HAP-1 (cell line): ENCODE measurements around the gene TRIM52.
A peak's percentile ranks its signal among the peaks of the same experiment; 100 is the strongest.
"Not testable (repeated sequence)": the region's sequence is repeated elsewhere in the genome, so short reads cannot be mapped to it uniquely, and the experiment has no call there.

Source experiments
- DNase-seq, 2 experiments: peaks; one replicate each; pipeline ENCODE4 v3.0.0-alpha.2; 2016 to 2020; ENCODE audit warnings: low spot score in 2 of 2
- H3K27me3 ChIP-seq: fragments of 250-450 bp; sonication (Bioruptor Pico); 2 replicates; pipeline ENCODE4 v1.5.1; 2020; ENCODE audit warnings: low read depth, mild to moderate bottlenecking, moderate library complexity
- H3K36me3 ChIP-seq: fragments of 250-450 bp; sonication (Bioruptor Pico); replicated peaks from 2 replicates; pipeline ENCODE4 v1.5.1; 2020; ENCODE audit warnings: mild to moderate bottlenecking
- H3K4me1 ChIP-seq: fragments of 250-450 bp; sonication (Bioruptor Pico); 2 replicates; pipeline ENCODE4 v1.5.1; 2020; ENCODE audit warnings: mild to moderate bottlenecking
- H3K4me3 ChIP-seq: fragments of 250-450 bp; sonication (Bioruptor Pico); 2 replicates; pipeline ENCODE4 v1.5.1; 2020; ENCODE audit warnings: mild to moderate bottlenecking, moderate library complexity
- H3K9me3 ChIP-seq: fragments of 250-450 bp; sonication (Bioruptor Pico); 2 replicates; pipeline ENCODE4 v1.5.1; 2020; ENCODE audit warnings: mild to moderate bottlenecking, moderate library complexity
- in situ Hi-C: fragments of 300-500 bp; cut with MboI; formaldehyde crosslinking; loops from 3 replicates; pipeline ENCODE4 v1.14.3; 2020; ENCODE audit warnings: low sequenced_read_pairs, inconsistent platforms, mixed read lengths

TRIM52 gene

DNA sequence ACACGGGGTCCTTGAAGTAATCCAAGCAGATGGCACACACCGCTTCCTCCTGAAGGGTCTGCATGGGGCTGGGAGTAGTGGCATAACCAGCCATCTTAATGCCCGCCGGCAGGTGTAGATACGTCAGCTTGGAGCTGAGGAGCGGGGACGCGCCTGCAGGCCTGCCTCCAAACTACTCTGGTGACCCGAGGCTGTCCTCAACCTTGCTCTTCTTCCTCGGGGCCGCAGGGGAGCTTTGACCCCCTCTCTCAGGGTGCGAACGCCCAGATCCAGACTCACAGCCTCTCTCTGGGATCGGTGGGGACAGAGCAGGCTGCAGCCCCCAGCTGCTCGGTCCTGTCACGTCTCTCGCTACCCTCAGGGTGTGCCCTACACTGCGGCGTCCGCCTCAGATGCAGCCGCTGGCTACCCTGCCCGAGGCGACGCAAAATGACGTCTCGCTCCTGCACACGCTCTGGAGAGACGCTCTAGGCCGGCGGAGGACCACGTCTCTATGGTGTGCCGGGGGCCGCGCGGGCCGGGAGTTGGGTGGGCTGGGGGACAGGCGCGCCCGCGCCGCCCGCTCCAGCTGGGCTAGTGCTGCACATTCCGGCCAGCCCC is at the start of gene TRIM52:
TSS of gene TRIM52 (minus strand) at position 424 of the 600 bp plus-strand sequence. CDS start at position 94, 330 bp downstream.
- H3K36me3 ChIP-seq, result peaks cover 23% of the 10 kb centered on the region
- in situ Hi-C loops, result no loop called here
- H3K27me3 ChIP-seq, result no peaks in the 10 kb centered on the region
- no peaks in the 10 kb centered on the region for H3K9me3 ChIP-seq
- peak within 1 kb of the TSS; percentile 96 for H3K4me3 ChIP-seq
- H3K4me1 ChIP-seq, result peaks cover 11% of the 10 kb centered on the region
- DNase-seq, result peak; percentile 78 to 93

DNA sequence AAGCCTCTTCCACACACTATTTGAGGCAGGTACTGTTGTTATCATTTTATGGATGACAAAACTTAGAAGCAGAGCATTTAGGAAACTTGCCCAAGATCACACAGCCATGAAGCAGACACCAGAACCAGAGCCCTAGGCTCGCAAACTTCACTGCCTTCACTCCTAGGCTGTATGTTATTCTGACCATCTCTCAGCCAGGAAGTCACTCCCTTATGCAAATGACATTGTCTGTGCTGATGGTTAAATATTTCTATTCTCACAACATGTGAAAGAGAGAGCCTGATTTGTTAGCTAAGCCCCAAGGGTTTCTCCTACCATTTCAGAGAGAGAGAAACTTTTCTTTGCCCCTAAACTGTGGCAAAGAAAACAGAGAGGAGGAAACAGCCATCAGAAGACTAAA is 26.4 kb upstream of the TRIM52 start:
- H3K4me1 ChIP-seq, H3K36me3 ChIP-seq, H3K9me3 ChIP-seq, H3K27me3 ChIP-seq, in situ Hi-C loops, DNase-seq, H3K4me3 ChIP-seq: not testable (repeated sequence)

DNA sequence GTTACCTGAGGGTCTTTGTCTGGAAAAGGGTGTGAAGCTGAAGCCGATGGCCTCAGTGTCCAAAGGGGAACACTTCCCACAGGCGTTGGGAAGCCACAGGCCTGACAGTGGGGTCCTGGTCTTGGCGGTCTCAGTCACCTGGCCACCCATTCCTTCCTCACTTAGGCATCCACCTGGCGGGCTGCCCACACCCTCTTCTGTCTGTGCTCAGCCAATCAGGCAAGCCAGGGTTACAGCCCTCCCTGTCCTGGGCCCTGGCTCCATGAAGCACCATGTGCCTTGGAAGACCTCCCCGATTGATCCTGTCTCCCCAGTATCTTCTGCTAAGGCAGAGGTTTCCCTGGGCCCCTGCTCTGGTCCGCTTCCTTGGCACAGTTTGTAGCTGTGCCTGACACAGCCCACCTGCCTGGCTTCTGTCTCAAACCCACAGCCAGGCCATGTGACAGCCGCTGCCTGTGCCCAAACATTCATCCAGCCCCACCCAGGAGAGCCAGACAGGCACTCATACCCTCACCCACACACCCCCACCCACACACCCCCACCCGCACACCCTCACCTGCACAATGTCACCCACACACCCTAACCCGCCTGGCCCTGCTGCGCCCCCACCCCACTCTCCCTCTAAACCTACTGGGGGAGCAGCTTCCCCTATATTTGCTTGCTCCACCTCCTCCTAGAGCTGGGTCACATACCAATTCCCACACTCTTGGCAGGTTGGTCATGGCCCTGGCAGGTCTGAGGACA is 25.2 kb upstream of the TRIM52 start:
- in situ Hi-C loops, H3K36me3 ChIP-seq, DNase-seq, H3K4me3 ChIP-seq, H3K4me1 ChIP-seq, H3K27me3 ChIP-seq, H3K9me3 ChIP-seq: not testable (repeated sequence)

DNA sequence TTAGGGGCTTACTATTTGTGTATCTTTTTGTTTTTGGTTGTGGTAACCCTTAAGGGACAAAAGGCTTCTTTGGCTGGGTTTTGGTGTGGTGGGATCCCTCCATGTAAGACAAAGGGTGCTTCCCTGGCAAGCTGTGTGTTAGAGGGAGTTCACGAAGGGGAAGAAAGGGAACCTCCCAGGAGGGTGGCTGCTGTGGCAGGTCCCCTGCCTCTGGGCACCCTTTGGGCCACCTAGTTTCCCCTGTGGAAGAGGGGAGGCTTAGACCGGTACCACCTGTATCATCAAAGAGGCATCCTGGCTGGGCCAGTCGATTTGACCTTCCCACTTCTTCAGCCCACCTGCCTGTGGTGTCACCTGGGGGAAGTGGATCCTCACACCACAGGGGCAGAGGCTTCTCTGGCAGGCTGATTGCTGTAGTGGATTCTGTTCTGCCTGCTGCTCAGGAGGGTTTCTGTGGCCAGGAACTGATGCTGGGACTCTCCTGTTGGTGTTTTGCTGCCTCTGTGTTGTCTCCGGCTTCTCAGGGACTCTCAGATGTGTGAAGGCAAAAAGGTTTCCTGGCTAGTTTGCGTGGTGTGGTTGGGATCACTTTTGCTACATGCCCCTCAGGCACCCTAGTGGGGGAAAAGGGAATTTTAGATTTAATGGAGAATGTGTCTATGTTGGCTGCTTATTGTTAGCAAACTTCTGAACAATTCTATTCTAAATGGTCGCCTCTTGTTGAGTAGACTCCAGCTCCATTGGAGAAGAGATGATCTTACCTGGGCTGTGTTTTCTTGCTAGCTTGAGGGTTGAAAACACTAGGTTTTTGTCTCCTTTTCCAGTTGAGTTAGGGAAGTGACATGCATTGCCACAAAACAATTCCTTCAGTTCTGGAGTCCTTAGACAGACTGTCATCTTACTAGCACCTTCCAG is 23.2 kb upstream of the TRIM52 start:
- DNase-seq, in situ Hi-C loops, H3K9me3 ChIP-seq, H3K36me3 ChIP-seq, H3K4me1 ChIP-seq, H3K4me3 ChIP-seq, H3K27me3 ChIP-seq: not testable (repeated sequence)

DNA sequence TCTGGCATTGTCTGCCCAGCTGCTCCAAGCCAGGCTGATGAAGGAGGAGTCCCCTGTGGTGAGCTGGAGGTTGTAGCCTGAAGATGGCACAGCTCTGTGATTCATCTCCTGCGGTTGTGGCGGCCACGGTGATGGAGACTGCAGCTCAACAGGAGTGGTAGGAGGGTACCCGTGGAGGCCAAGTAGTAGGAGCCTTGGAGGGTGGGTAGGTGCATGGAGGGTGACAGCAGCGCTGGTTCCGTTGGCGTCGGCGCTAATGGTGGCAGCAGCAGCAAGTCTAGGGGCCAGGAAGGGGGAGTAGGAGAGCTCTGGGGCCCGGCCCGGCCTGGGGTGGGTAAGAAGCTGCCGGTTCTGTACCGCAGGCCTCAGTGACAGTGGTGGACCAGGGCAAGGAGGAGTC is 22.4 kb upstream of the TRIM52 start:
- no peak overlapping the region for H3K4me3 ChIP-seq
- no peaks in the 10 kb centered on the region for H3K9me3 ChIP-seq
- no peak for DNase-seq
- in situ Hi-C loops, result no loop called here
- H3K36me3 ChIP-seq, result no peaks in the 10 kb centered on the region
- no peaks in the 10 kb centered on the region for H3K27me3 ChIP-seq
- H3K4me1 ChIP-seq, result no peaks in the 10 kb centered on the region

DNA sequence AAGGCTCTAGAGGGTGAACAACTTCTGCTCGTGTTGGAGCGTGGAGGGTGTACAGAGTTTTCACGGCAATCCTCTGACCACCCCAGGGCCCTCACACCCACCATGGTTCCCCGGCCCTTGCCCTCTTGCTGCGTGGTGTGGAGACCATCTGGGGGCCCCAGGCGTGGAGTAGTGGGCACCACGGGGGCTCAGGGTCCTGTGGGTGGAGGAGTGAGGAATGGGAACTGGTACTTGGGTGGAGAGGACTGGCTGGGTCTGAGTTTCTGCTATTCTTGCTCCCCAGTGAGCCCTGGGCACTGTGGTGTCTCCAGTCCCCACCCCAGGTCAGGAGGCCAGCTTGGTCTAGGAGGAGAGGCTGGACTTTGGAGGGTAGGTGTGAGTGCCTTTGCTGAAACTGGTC is 21.9 kb upstream of the TRIM52 start:
- no peaks in the 10 kb centered on the region for H3K36me3 ChIP-seq
- H3K27me3 ChIP-seq, result no peaks in the 10 kb centered on the region
- in situ Hi-C loops, result no loop called here
- no peaks in the 10 kb centered on the region for H3K4me1 ChIP-seq
- no peaks in the 10 kb centered on the region for H3K9me3 ChIP-seq
- no peak overlapping the region for H3K4me3 ChIP-seq
- no peak for DNase-seq

DNA sequence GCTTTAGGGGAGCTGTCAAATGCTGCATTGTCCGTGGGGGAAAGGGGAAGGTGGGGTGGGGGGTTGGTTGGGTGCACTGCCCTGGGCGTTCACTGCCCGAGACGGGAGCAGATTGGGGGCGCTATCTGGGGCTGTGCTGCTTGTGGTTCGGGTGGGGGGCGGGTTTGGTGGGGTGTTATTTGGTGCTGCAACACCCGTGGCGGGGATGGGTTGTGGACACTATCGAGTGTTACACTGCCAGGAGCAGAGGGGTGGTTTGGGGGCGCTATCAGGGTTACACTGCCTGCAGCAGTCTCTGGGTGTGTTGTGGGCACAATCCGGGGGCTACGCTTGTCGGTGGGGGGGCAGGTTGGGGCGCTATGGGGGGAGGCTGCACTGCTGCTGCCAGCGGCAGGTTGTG is 21.5 kb upstream of the TRIM52 start:
- H3K9me3 ChIP-seq, in situ Hi-C loops, H3K36me3 ChIP-seq, H3K4me1 ChIP-seq, DNase-seq, H3K27me3 ChIP-seq, H3K4me3 ChIP-seq: not testable (repeated sequence)

DNA sequence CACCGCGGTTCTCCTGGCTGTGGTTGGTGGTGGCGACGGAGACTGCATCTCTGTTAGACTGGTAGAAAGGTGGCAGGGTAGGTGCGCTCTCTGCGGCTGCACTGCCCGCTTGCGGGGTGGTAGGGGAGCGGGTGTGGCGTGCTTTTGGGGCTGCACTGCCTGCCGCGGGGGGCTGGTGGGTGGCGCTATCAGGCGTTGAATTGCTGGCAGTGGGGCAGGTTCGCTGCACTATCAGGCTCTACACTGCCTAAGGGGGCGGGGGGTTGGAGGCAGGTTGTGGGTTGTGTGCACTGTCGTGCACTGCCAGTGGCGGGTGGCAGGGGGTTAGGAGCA is 21.0 kb upstream of the TRIM52 start:
- DNase-seq, result no peak
- Histone ChIP-seq H3K4me1 (no peaks in the 10 kb centered on the region), H3K9me3 (no peaks in the 10 kb centered on the region), H3K27me3 (no peaks in the 10 kb centered on the region), H3K4me3 (no peak overlapping the region), H3K36me3 (no peaks in the 10 kb centered on the region)
- in situ Hi-C loops, result no loop called here

DNA sequence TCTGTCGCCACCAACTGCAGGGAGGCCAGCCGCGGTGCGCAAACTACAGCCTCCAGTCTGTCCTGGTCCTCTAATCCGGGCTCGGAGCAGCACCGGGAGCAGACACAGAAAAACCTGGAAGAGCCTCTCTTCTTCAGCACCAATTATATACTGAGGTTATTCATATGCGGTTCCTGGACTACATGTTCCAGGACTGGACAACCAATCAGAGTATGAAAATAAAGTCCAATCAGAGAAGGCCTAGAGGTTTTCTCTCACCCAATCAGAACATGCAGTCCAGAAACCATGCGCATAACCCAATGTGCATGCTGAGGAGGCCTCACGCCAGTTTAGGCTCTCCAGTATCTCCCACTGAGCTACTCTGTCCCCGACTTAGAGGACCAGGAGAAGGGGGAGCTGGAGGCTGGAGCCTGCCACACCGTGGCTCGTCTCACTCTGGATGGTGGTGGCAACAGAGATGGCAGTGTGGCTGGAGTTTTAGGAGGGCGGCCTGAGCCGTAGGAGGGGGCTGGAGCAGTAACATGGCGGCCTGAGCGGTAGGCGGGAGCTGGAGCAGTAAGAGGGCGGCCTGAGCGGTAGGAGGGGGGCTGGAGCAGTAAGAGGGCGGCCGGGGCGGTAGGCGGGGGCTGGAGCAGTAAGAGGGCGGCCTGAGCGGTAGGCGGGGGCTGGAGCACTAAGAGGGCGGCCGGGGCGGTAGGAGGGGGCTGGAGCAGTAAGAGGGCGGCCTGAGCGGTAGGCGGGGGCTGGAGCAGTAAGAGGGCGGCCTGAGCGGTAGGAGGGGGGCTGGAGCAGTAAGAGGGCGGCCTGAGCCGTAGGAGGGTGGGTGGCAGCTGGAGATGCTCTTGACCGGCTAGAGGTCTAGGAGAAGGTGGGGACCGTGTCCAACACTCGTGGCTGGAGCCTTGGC is 20.4 kb upstream of the TRIM52 start:
- Histone ChIP-seq H3K36me3 (no peaks in the 10 kb centered on the region), H3K9me3 (no peaks in the 10 kb centered on the region), H3K27me3 (no peaks in the 10 kb centered on the region), H3K4me3 (no peak overlapping the region), H3K4me1 (no peaks in the 10 kb centered on the region)
- DNase-seq, result no peak
- in situ Hi-C loops, result no loop called here

DNA sequence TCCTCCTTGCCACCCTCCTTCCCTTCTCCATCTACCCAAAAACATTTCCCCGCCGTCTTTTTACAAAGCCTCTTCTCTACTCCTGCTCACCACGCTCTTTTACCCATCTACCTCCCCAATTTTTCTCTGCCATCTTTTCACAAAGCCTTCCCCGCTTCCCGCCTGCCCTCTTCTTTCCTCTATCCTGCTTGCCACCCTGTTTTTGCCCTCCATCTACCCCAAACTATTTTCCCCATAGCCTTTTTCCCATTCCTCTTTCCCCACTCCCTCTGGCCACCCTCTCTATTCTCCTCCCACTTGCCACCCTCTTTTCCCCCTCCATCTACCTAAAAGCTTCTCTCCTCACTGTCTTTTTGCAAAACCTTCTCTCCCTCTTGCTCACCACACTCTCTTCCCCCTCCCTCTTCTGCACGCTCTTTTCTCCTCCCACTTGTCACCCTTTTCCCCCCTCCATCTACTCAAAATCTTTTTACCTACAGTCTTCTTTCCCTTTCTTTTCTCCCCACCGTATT is 19.4 kb upstream of the TRIM52 start:
- Histone ChIP-seq H3K4me3 (no peak overlapping the region), H3K9me3 (no peaks in the 10 kb centered on the region), H3K27me3 (no peaks in the 10 kb centered on the region), H3K36me3 (no peaks in the 10 kb centered on the region), H3K4me1 (no peaks in the 10 kb centered on the region)
- in situ Hi-C loops, result no loop called here
- DNase-seq, result no peak

DNA sequence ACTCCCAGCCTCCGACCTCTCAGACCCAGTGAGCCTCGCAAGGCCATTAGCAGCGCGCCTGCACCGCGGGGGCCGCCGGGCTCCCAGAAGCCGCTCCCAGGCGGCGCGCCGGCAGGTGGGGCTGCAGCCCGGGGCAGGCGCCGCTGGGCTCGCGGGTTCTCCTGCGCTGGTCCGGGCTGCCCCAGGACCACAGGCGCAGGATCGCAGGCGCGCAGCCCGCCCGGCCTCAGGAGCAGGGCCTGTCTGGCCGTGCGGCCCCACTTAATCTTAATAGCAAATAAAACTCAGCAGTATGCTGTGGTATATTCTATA is 12.4 kb upstream of the TRIM52 start:
- H3K27me3 ChIP-seq, H3K36me3 ChIP-seq, DNase-seq, H3K4me1 ChIP-seq, in situ Hi-C loops, H3K4me3 ChIP-seq, H3K9me3 ChIP-seq: not testable (repeated sequence)

DNA sequence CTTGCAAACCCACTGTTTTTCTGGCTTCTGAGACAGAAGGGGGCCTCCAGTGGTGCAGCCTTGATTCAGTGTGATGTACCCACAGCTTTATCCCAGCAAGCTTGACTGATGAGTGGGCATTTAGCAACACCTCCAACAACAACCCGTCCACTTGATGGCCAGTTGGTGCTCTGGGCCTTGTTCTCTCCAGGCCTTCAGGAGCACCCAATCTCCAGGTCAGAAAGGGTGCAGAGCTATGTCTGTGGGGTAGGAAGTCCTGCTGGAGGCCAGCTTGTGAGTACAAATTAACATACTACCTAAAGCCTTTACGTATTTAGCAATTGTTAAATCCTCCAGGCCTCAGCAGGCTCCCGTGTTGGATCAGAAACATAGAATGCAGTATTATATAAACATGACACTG is 10.1 kb upstream of the TRIM52 start:
- no peak for DNase-seq
- H3K4me1 ChIP-seq, result peaks cover 9% of the 10 kb centered on the region
- no peak overlapping the region for H3K4me3 ChIP-seq
- no peaks in the 10 kb centered on the region for H3K9me3 ChIP-seq
- H3K36me3 ChIP-seq, result no peaks in the 10 kb centered on the region
- in situ Hi-C loops, result no loop called here
- H3K27me3 ChIP-seq, result no peaks in the 10 kb centered on the region

DNA sequence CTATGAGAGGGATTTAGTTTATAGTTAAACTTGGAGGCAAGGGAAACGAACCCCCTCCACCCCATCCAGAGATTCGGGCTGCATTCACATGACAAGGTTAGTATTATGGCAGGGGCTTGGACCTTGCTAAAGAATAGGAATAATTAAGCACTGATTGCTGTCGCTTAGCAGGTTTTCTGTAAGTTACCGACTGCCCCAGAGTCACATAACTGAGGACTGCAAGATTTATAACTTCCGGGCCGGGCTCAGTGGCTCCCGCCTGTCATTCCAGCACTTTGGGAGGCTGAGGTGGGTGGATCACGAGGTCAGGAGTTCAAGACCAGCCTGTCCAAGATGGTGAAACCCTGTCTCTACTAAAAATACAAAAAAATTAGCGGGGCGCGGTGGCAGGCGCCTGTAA is 7.0 kb upstream of the TRIM52 start:
- H3K9me3 ChIP-seq, DNase-seq, H3K4me1 ChIP-seq, H3K36me3 ChIP-seq, H3K4me3 ChIP-seq, in situ Hi-C loops, H3K27me3 ChIP-seq: not testable (repeated sequence)
